ENCODE results near the gene MINDY4B. TPM values are rescaled to one million over a fixed set of nuclear protein-coding genes. Genes with fewer than 3 reads are reported as not detected.

Gene MINDY4B
- total and polyA plus RNA-seq, 2 of the 13 experiments (the other 11 are each of a cell fraction or from before 2014, with no cell fraction given) = not detected

DNA sequence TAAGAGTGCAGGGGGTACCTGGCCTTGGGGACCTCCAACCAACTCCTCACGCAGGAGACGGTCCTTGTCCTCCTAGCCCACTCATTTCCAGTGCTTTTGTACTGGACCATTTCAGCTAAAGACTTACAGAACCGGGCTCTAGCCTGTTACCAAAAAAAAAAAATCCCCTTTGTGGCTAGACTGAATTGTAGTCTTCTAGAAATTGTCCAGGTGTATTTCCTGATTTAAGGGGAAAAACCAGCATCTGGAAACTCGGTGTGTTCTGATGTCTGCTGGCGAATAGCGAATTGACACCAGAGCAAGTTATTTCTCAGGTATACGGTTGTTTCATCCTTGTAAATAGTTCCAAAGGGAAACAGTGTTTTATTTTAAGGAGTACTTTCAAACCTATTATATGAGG, 21.1 kb upstream of the MINDY4B start:
- intact Hi-C loops (cut with micrococcal nuclease; ENCODE audit: unreplicated experiment) = loop anchor here (10.0 kb wide), 1 partner anchor 158 kb away; the partner anchor contains the start of gene MED12L
- FAIRE-seq = no peak
- no peak for TF ChIP-seq MED1 (CRISPR knock-in tag; IDR thresholded peaks at IDR 0.05)
- TF ChIP-seq ZNF543 (CRISPR knock-in tag; IDR thresholded peaks at IDR 0.05) = no peak
- no peak for TF ChIP-seq ZNF3 (CRISPR knock-in tag; IDR thresholded peaks at IDR 0.05)
- TF ChIP-seq, protein P1, sequence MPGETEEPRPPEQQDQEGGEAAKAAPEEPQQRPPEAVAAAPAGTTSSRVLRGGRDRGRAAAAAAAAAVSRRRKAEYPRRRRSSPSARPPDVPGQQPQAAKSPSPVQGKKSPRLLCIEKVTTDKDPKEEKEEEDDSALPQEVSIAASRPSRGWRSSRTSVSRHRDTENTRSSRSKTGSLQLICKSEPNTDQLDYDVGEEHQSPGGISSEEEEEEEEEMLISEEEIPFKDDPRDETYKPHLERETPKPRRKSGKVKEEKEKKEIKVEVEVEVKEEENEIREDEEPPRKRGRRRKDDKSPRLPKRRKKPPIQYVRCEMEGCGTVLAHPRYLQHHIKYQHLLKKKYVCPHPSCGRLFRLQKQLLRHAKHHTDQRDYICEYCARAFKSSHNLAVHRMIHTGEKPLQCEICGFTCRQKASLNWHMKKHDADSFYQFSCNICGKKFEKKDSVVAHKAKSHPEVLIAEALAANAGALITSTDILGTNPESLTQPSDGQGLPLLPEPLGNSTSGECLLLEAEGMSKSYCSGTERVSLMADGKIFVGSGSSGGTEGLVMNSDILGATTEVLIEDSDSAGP (CRISPR knock-in tag; IDR thresholded peaks at IDR 0.05; ENCODE audit: borderline replicate concordance) = no peak
- no peak for TF ChIP-seq HIVEP1 (CRISPR knock-in tag; IDR thresholded peaks at IDR 0.05)
- no peak for TF ChIP-seq SUZ12 (IDR thresholded peaks at IDR 0.05; ENCODE audit: low read depth, low read length)
- TF ChIP-seq, protein P2, sequence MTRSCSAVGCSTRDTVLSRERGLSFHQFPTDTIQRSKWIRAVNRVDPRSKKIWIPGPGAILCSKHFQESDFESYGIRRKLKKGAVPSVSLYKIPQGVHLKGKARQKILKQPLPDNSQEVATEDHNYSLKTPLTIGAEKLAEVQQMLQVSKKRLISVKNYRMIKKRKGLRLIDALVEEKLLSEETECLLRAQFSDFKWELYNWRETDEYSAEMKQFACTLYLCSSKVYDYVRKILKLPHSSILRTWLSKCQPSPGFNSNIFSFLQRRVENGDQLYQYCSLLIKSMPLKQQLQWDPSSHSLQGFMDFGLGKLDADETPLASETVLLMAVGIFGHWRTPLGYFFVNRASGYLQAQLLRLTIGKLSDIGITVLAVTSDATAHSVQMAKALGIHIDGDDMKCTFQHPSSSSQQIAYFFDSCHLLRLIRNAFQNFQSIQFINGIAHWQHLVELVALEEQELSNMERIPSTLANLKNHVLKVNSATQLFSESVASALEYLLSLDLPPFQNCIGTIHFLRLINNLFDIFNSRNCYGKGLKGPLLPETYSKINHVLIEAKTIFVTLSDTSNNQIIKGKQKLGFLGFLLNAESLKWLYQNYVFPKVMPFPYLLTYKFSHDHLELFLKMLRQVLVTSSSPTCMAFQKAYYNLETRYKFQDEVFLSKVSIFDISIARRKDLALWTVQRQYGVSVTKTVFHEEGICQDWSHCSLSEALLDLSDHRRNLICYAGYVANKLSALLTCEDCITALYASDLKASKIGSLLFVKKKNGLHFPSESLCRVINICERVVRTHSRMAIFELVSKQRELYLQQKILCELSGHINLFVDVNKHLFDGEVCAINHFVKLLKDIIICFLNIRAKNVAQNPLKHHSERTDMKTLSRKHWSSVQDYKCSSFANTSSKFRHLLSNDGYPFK (CRISPR knock-in tag; IDR thresholded peaks at IDR 0.05; ENCODE audit: borderline replicate concordance) = no peak
- TF ChIP-seq, protein P3, sequence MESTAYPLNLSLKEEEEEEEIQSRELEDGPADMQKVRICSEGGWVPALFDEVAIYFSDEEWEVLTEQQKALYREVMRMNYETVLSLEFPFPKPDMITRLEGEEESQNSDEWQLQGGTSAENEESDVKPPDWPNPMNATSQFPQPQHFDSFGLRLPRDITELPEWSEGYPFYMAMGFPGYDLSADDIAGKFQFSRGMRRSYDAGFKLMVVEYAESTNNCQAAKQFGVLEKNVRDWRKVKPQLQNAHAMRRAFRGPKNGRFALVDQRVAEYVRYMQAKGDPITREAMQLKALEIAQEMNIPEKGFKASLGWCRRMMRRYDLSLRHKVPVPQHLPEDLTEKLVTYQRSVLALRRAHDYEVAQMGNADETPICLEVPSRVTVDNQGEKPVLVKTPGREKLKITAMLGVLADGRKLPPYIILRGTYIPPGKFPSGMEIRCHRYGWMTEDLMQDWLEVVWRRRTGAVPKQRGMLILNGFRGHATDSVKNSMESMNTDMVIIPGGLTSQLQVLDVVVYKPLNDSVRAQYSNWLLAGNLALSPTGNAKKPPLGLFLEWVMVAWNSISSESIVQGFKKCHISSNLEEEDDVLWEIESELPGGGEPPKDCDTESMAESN (CRISPR knock-in tag; conservative IDR thresholded peaks at IDR 0.05) = no peak
- no peak for TF ChIP-seq ZNF33B (CRISPR knock-in tag; IDR thresholded peaks at IDR 0.05)
- no peak for TF ChIP-seq MXD4 (CRISPR knock-in tag; IDR thresholded peaks at IDR 0.05)
- TF ChIP-seq, protein P4, sequence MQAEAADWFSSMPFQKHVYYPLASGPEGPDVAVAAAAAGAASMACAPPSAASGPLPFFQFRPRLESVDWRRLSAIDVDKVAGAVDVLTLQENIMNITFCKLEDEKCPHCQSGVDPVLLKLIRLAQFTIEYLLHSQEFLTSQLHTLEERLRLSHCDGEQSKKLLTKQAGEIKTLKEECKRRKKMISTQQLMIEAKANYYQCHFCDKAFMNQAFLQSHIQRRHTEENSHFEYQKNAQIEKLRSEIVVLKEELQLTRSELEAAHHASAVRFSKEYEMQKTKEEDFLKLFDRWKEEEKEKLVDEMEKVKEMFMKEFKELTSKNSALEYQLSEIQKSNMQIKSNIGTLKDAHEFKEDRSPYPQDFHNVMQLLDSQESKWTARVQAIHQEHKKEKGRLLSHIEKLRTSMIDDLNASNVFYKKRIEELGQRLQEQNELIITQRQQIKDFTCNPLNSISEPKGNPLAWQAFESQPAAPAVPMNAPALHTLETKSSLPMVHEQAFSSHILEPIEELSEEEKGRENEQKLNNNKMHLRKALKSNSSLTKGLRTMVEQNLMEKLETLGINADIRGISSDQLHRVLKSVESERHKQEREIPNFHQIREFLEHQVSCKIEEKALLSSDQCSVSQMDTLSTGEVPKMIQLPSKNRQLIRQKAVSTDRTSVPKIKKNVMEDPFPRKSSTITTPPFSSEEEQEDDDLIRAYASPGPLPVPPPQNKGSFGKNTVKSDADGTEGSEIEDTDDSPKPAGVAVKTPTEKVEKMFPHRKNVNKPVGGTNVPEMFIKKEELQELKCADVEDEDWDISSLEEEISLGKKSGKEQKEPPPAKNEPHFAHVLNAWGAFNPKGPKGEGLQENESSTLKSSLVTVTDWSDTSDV (CRISPR knock-in tag; IDR thresholded peaks at IDR 0.05) = no peak
- TF ChIP-seq, protein P5, sequence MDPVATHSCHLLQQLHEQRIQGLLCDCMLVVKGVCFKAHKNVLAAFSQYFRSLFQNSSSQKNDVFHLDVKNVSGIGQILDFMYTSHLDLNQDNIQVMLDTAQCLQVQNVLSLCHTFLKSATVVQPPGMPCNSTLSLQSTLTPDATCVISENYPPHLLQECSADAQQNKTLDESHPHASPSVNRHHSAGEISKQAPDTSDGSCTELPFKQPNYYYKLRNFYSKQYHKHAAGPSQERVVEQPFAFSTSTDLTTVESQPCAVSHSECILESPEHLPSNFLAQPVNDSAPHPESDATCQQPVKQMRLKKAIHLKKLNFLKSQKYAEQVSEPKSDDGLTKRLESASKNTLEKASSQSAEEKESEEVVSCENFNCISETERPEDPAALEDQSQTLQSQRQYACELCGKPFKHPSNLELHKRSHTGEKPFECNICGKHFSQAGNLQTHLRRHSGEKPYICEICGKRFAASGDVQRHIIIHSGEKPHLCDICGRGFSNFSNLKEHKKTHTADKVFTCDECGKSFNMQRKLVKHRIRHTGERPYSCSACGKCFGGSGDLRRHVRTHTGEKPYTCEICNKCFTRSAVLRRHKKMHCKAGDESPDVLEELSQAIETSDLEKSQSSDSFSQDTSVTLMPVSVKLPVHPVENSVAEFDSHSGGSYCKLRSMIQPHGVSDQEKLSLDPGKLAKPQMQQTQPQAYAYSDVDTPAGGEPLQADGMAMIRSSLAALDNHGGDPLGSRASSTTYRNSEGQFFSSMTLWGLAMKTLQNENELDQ (CRISPR knock-in tag; IDR thresholded peaks at IDR 0.05; ENCODE audit: borderline replicate concordance) = no peak

More for the DNA sequence above, 21.1 kb upstream of the MINDY4B start:
- ChIA-PET POLR2A (no interaction called here), CTCF (ENCODE audit: low intra/inter-chr PET ratio, low total read pairs) (interaction anchor here (1.1 to 2.1 kb wide), 2 partner anchors 160 to 219 kb away, joined by 3 to 22 read pairs; no protein-coding TSS in a partner anchor)
- in situ Hi-C loops (cut with HindIII; ENCODE audit: extremely low pct_ligation_motif_present, low pct_unique_long_range_greater_than_20kb) = loop anchor here (5.0 kb wide), 1 partner anchor 221 kb away; no protein-coding TSS in a partner anchor
- Histone ChIP-seq H2AFZ (ENCODE audit: low read length) (no peak overlapping the region), H3K27ac (ENCODE audit: extremely low read length, insufficient read depth, low read length) (no peak overlapping the region), H3K9me3 (ENCODE audit: low read length) (no peaks in the 10 kb centered on the region), H3K4me1 (ENCODE audit: insufficient read depth, low read length) (no peaks in the 10 kb centered on the region), H3K79me2 (ENCODE audit: insufficient read depth, low read length) (no peaks in the 10 kb centered on the region), H3K9ac (ENCODE audit: insufficient read depth, low read depth, low read length) (no peak overlapping the region), H3K4me2 (ENCODE audit: low read depth, low read length) (no peak overlapping the region), H3K36me3 (replicated peaks in 1 of 2; ENCODE audit: control insufficient read depth in 1 of 2, insufficient read depth in 2 of 2, low read length in 2 of 2) (no peaks in the 10 kb centered on the region), H3K4me3 (replicated peaks in 1 of 3; ENCODE audit: insufficient read depth in 1 of 3, low read depth in 2 of 3, low read length in 3 of 3) (no peak overlapping the region), H4K20me1 (ENCODE audit: insufficient read depth, low read length) (no peaks in the 10 kb centered on the region), H3K27me3 (ENCODE audit: control insufficient read depth in 1 of 2, insufficient read depth in 2 of 2, low read length in 2 of 2) (peaks cover 0 to 15% of the 10 kb centered on the region in 2 experiments; a peak in 2 of 5 replicates)
- ATAC-seq (no peak), DNase-seq (ENCODE audit: low spot score) (no peak)
- no TSS peak for BruUV-seq (replicated peaks)
- 51% methylated on average over 7 of the region's 7 CpGs for WGBS (ENCODE audit: low lambda C conversion rate)
